Measurements from ENCODE around the gene PARD3. TPM values are rescaled to one million over a fixed set of nuclear protein-coding genes. Genes with fewer than 3 reads are reported as not detected.

Gene PARD3
- total RNA-seq, 1 experiment from 2014 or later = 154 TPM

- Histone ChIP-seq H3K27me3 (ENCODE audit: low read length) (no peaks in the 10 kb centered on the region), H3K9me3 (ENCODE audit: low read length) (no peaks in the 10 kb centered on the region), H3K9me2 (replicated peaks; ENCODE audit: low read length) (no peaks in the 10 kb centered on the region), H4K20me1 (ENCODE audit: low read length) (peaks cover 13% of the 10 kb centered on the region; the same call in 1 of the 2 replicates), H2AFZ (ENCODE audit: low read length) (no peak overlapping the region), H3K4me1 (ENCODE audit: insufficient read depth, low read length) (peaks cover 9% of the 10 kb centered on the region; the same call in 1 of the 2 replicates), H3K4me3 (ENCODE audit: low read length) (no peak overlapping the region), H3K9ac (ENCODE audit: low read length) (no peak overlapping the region), H3F3A (ENCODE audit: low read length, unreplicated experiment) (no peaks in the 10 kb centered on the region), H3K27ac (ENCODE audit: low read length) (no peak overlapping the region), H3K4me2 (ENCODE audit: low read length) (no peak overlapping the region), H3K36me3 (ENCODE audit: low read depth, low read length) (no peaks in the 10 kb centered on the region), H3K79me2 (ENCODE audit: low read length) (peaks cover 61% of the 10 kb centered on the region)
- CTCF ChIA-PET = interaction anchor here (0.6 to 0.9 kb wide), 3 partner anchors 120 to 1464 kb away, joined by 3 to 4 read pairs (median 3); no protein-coding TSS in a partner anchor
- DNase-seq (no peak), ATAC-seq (no peak)
- TF ChIP-seq EZH2phosphoT487 (IDR thresholded peaks at IDR 0.05; ENCODE audit: borderline replicate concordance, low read length) = no peak
- TF ChIP-seq CTCF (conservative IDR thresholded peaks at IDR 0.05; ENCODE audit: low read depth, low read length) = no peak
- TF ChIP-seq EZH2 (IDR thresholded peaks at IDR 0.05; ENCODE audit: low read length, unreplicated experiment) = no peak
- intact Hi-C loops (cut with micrococcal nuclease) = no loop called here
- POLR2A ChIA-PET (ENCODE audit: unreplicated experiment) = interaction anchor here (0.6 kb wide), 1 partner anchor 76 kb away, joined by 4 read pairs; no protein-coding TSS in a partner anchor
- no TSS peak for BruUV-seq (replicated peaks)
Observed at GRCh38 chr10:34647875-34648865, 166.9 kb downstream of the PARD3 start.

GRCh38 chr10:34647160-34647559 is 167.9 kb downstream of the PARD3 start:
- Histone ChIP-seq H4K20me1 (ENCODE audit: low read length) (peaks cover 3% of the 10 kb centered on the region; the same call in 1 of the 2 replicates), H3K79me2 (ENCODE audit: low read length) (peaks cover 58% of the 10 kb centered on the region), H3K4me3 (ENCODE audit: low read length) (no peak overlapping the region), H3K9ac (ENCODE audit: low read length) (no peak overlapping the region), H3K4me1 (ENCODE audit: insufficient read depth, low read length) (peaks cover 4% of the 10 kb centered on the region; the same call in 1 of the 2 replicates), H3F3A (ENCODE audit: low read length, unreplicated experiment) (no peaks in the 10 kb centered on the region), H3K27me3 (ENCODE audit: low read length) (no peaks in the 10 kb centered on the region), H3K9me3 (ENCODE audit: low read length) (no peaks in the 10 kb centered on the region), H2AFZ (ENCODE audit: low read length) (no peak overlapping the region), H3K36me3 (ENCODE audit: low read depth, low read length) (no peaks in the 10 kb centered on the region), H3K4me2 (ENCODE audit: low read length) (no peak overlapping the region), H3K9me2 (replicated peaks; ENCODE audit: low read length) (no peaks in the 10 kb centered on the region), H3K27ac (ENCODE audit: low read length) (no peak overlapping the region)
- DNase-seq (no peak), ATAC-seq (no peak)
- no peak for TF ChIP-seq EZH2phosphoT487 (IDR thresholded peaks at IDR 0.05; ENCODE audit: borderline replicate concordance, low read length)
- no peak for TF ChIP-seq EZH2 (IDR thresholded peaks at IDR 0.05; ENCODE audit: low read length, unreplicated experiment)
- no peak for TF ChIP-seq CTCF (conservative IDR thresholded peaks at IDR 0.05; ENCODE audit: low read depth, low read length)
- ChIA-PET POLR2A (ENCODE audit: unreplicated experiment) (interaction anchor here (0.6 kb wide), 2 partner anchors 77 to 135 kb away, joined by 3 to 4 read pairs; no protein-coding TSS in a partner anchor), CTCF (interaction anchor here (0.6 kb wide), 1 partner anchor 1463 kb away, joined by 4 read pairs; no protein-coding TSS in a partner anchor)
- BruUV-seq (replicated peaks) = no TSS peak
- intact Hi-C loops (cut with micrococcal nuclease) = no loop called here
